Esophagus muscularis mucosa (tissue), 4 donors: Measurements from ENCODE around the gene KLF13. TPM values are rescaled to one million over a fixed set of nuclear protein-coding genes. Genes with fewer than 3 reads are reported as not detected.

Experiments used
- DNase-seq: peaks from one replicate; pipeline ENCODE4 v3.0.0-alpha.2; 2017; ENCODE audit errors: extremely low spot score
- H3K27ac ChIP-seq, 4 donors: fragments of 200-600 bp; sonication (generic); replicated peaks in 1 of 4; 1 replicate in 3 of 4; 2 replicates in 1 of 4; pipeline ENCODE4 v1.5.1; 2016 to 2019; ENCODE audit warnings: mild to moderate bottlenecking in 1 of 4
- H3K27me3 ChIP-seq, 4 donors: fragments of 200-600 bp; sonication (generic); one replicate each; pipeline versions ENCODE4 v1.5.1 to v1.6.0; 2016 to 2019
- H3K36me3 ChIP-seq, 4 donors: fragments of 200-600 bp; sonication (generic); one replicate each; pipeline ENCODE4 v1.5.1; 2016 to 2019
- H3K4me1 ChIP-seq, 4 donors: fragments of 200-600 bp; sonication (generic); one replicate each; pipeline ENCODE4 v1.5.1; 2016 to 2019
- H3K4me3 ChIP-seq, 4 donors: fragments of 200-600 bp; sonication (generic); 1 replicate in 2 of 4; 2 replicates in 2 of 4; pipeline ENCODE4 v1.5.1; 2016 to 2019; ENCODE audit warnings: mild to moderate bottlenecking in 4 of 4, moderate library complexity in 1 of 4
- H3K9me3 ChIP-seq, 4 donors: fragments of 200-600 bp; sonication (generic); 1 replicate in 3 of 4; 2 replicates in 1 of 4; pipeline ENCODE4 v1.5.1; 2016 to 2019
- EP300 ChIP-seq: sonication (generic); formaldehyde crosslinking; IDR thresholded peaks from one replicate; pipeline ENCODE4 v1.6.1; 2017; ENCODE audit warnings: antibody characterized with exemption
- POLR2A ChIP-seq: fragments of 450-650 bp; IDR thresholded peaks from one replicate; pipeline ENCODE4 v1.6.1; 2017; ENCODE audit warnings: antibody characterized with exemption, moderate library complexity, mild to moderate bottlenecking, low read depth
- POLR2AphosphoS5 ChIP-seq, 2 donors: sonication (generic); formaldehyde crosslinking; IDR thresholded peaks; one replicate each; pipeline ENCODE4 v1.6.1; 2017; ENCODE audit warnings: antibody characterized with exemption in 2 of 2
- WGBS: methylation state at CpG from one replicate; pipeline ENCODE4 v1.1.5; 2018; 5-methylcytosine and 5-hydroxymethylcytosine counted together
- intact Hi-C: fragments of 100-400 bp; cut with DNase I; formaldehyde crosslinking; loops from one replicate; pipeline ENCODE4 v1.15.1; 2023
- total RNA-seq, 4 donors: library from RNA; depleted of rRNA; stranded (reverse); fragments of >200 nt; gene quantifications; one replicate each; pipeline versions ENCODE4 v1.1.0 to v1.2.1, GENCODE V29; 2016
- TF ChIP-seq, protein P1 (sequence below), 3 experiments: fragments of 200-600 bp in 2 of 3; fragments of 450-650 bp in 1 of 3; sonication (generic) in 2 of 3; IDR thresholded peaks; one replicate each; pipeline ENCODE4 v1.5.1; 2017 to 2019; ENCODE audit warnings: antibody characterized with exemption in 3 of 3, mild to moderate bottlenecking in 2 of 3, moderate library complexity in 1 of 3

Gene KLF13
- total RNA-seq, 4 donors from 2014 or later = 57.3 to 109 (median 74.2) TPM

DNA sequence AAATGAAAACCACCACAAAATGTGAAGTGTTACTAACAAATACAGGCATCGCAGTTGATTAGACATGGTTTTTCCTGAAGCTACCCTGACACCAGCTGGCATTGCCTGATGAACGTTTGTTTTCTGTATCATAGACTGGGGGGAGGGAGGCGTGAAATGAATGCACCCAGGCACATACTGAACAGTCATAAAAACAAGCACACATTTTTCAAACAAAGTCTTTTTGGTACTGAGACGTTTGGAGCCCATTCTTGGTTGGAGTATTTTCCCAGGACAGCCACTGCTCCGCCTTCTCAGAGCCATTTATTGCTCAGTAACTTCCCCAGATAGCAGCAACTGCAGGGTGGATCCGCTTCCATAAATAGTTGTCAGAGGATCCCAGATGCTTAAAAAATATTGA is 52.4 kb downstream of the KLF13 start:
- TF ChIP-seq EP300 (no peak), POLR2AphosphoS5 (IDR thresholded peaks at IDR 0.05) (no peak), POLR2A (no peak)
- TF ChIP-seq, protein P1, sequence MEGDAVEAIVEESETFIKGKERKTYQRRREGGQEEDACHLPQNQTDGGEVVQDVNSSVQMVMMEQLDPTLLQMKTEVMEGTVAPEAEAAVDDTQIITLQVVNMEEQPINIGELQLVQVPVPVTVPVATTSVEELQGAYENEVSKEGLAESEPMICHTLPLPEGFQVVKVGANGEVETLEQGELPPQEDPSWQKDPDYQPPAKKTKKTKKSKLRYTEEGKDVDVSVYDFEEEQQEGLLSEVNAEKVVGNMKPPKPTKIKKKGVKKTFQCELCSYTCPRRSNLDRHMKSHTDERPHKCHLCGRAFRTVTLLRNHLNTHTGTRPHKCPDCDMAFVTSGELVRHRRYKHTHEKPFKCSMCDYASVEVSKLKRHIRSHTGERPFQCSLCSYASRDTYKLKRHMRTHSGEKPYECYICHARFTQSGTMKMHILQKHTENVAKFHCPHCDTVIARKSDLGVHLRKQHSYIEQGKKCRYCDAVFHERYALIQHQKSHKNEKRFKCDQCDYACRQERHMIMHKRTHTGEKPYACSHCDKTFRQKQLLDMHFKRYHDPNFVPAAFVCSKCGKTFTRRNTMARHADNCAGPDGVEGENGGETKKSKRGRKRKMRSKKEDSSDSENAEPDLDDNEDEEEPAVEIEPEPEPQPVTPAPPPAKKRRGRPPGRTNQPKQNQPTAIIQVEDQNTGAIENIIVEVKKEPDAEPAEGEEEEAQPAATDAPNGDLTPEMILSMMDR (IDR thresholded peaks at IDR 0.05) = no peak
- no peak overlapping the region for H3K4me3 ChIP-seq
- H3K9me3 ChIP-seq = peaks cover 0 to 4% (median 0%) of the 10 kb centered on the region in 4 donors
- peaks cover 19 to 48% (median 25%) of the 10 kb centered on the region in 4 donors for H3K4me1 ChIP-seq
- no peaks in the 10 kb centered on the region for H3K27me3 ChIP-seq
- WGBS = 75% methylated on average over 6 of the region's 6 CpGs
- H3K36me3 ChIP-seq = peaks cover 17 to 76% (median 49%) of the 10 kb centered on the region in 4 donors
- no peak for DNase-seq
- intact Hi-C loops = no loop called here
- H3K27ac ChIP-seq = peak overlapping the region in 2 of 4 donors; percentile 37 to 48

DNA sequence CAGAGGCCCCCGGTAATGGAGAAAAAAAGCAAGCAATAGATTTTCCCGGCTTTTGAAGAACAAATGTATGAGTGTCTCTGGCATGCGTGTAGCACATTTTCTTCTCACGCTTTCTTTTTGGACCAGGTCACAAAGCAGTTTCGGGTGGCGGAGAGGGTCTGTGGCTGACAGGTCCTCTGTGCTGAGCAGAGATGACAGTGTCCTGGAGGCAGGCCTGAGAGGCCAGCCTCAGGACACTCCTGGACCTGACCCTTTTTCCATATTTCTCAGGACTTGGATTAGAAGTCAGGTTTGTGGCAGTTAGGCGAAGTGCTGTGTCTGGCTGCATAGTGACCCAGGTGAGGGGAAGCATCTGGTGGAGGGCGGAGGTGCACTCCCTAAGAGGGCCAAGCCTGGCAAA is 52.9 kb downstream of the KLF13 start:
- intact Hi-C loops = no loop called here
- H3K27me3 ChIP-seq = no peaks in the 10 kb centered on the region
- WGBS = 92% methylated on average over 8 of the region's 8 CpGs
- DNase-seq = no peak
- H3K4me3 ChIP-seq = no peak overlapping the region
- peaks cover 0 to 4% (median 0%) of the 10 kb centered on the region in 4 donors for H3K9me3 ChIP-seq
- peak overlapping the region in 3 of 4 donors; percentile 31 to 48 (median 37) for H3K27ac ChIP-seq
- peaks cover 16 to 72% (median 44%) of the 10 kb centered on the region in 4 donors for H3K36me3 ChIP-seq
- peaks cover 13 to 42% (median 20%) of the 10 kb centered on the region in 4 donors for H3K4me1 ChIP-seq
- TF ChIP-seq, protein P1 (IDR thresholded peaks at IDR 0.05) = no peak

DNA sequence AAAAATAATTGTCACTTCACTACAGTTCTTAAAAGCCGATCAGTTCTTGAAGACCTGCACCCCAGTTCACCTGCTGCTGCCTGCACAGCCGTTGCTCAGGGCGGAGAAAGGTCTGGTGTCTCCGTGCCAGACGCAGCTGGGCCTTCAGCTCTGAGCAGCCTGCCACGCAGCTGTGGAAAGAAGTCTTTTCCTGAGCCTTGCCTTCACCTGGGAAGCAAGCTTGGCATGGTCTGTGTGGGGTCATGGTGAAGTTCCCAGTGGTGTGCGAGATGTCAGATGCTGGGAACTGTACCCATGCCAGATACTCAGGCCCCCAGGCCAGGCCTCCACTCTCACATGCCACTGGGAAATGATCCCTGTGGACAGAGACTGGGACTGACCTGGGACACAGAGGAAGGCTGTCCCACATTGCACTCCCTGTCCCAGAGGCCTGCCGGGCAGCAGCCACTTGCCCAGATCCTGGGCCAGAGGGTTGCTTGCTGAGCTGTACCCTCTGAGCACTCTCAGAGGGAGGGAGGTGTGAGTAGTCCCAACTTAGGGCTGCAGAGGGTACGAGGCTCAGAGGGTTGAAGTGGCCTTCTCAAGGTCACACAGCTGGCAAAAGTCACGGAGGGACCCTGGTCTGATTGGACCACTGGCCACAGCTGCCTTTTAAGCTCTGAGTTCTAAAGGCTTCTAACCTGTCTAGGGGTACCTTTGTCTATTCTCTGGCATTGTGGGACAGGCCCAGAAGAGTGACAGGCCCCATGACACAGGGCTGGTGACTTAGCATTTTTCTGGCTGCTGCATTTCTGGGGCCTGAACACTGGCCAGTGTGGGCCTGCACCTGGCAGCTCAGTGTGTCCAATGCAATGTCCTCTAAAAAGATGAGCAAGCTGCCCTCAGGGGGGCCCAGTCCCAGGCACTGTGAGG is 55.4 kb downstream of the KLF13 start:
- Histone ChIP-seq H3K4me1 (peaks cover under 1 to 26% (median 8%) of the 10 kb centered on the region in 4 donors), H3K36me3 (peaks cover 16 to 51% (median 34%) of the 10 kb centered on the region in 4 donors), H3K27me3 (no peaks in the 10 kb centered on the region), H3K9me3 (peaks cover 0 to 4% (median 0%) of the 10 kb centered on the region in 4 donors), H3K4me3 (no peak overlapping the region), H3K27ac (no peak overlapping the region)
- DNase-seq = no peak
- intact Hi-C loops = no loop called here
- WGBS = 93% methylated on average over 9 of the region's 10 CpGs
- TF ChIP-seq, protein P1 (IDR thresholded peaks at IDR 0.05) = no peak
- TF ChIP-seq POLR2AphosphoS5 (IDR thresholded peaks at IDR 0.05) (no peak), POLR2A (no peak), EP300 (no peak)

- no peak overlapping the region for H3K27ac ChIP-seq
- no peaks in the 10 kb centered on the region for H3K27me3 ChIP-seq
- WGBS = 87% methylated on average over 5 of the region's 5 CpGs
- no peak overlapping the region for H3K4me3 ChIP-seq
- no peak for TF ChIP-seq POLR2AphosphoS5 (IDR thresholded peaks at IDR 0.05)
- TF ChIP-seq, protein P1 (IDR thresholded peaks at IDR 0.05) = no peak
- no peak for TF ChIP-seq POLR2A
- no peak for TF ChIP-seq EP300
- peaks cover 6 to 25% (median 11%) of the 10 kb centered on the region in 4 donors for H3K4me1 ChIP-seq
- H3K36me3 ChIP-seq = peaks cover 16 to 45% (median 31%) of the 10 kb centered on the region in 4 donors
- no peak for DNase-seq
- intact Hi-C loops = no loop called here
- peaks cover 0 to 4% (median 0%) of the 10 kb centered on the region in 4 donors for H3K9me3 ChIP-seq
These were observed 56.0 kb downstream of the KLF13 start for GRCh38 chr15:31382713-31383045.
